GM10266 (cell line): Measurements from ENCODE around the gene CEP112.

Source experiments
- DNase-seq: peaks from one replicate; pipeline ENCODE4 v3.0.0; 2012; ENCODE audit errors: extremely low spot score
- TF ChIP-seq, protein P1 (sequence below): IDR thresholded peaks from 2 replicates; pipeline ENCODE4 v1.5.1; 2012; ENCODE audit warnings: mild to moderate bottlenecking, low read depth; ENCODE audit not compliant: control insufficient read depth, insufficient read depth; ENCODE audit errors: missing control alignments

The CEP112 gene

GRCh38 chr17:66230922-66231591 lies 39.1 kb upstream of the CEP112 start:
- TF ChIP-seq, protein P1, sequence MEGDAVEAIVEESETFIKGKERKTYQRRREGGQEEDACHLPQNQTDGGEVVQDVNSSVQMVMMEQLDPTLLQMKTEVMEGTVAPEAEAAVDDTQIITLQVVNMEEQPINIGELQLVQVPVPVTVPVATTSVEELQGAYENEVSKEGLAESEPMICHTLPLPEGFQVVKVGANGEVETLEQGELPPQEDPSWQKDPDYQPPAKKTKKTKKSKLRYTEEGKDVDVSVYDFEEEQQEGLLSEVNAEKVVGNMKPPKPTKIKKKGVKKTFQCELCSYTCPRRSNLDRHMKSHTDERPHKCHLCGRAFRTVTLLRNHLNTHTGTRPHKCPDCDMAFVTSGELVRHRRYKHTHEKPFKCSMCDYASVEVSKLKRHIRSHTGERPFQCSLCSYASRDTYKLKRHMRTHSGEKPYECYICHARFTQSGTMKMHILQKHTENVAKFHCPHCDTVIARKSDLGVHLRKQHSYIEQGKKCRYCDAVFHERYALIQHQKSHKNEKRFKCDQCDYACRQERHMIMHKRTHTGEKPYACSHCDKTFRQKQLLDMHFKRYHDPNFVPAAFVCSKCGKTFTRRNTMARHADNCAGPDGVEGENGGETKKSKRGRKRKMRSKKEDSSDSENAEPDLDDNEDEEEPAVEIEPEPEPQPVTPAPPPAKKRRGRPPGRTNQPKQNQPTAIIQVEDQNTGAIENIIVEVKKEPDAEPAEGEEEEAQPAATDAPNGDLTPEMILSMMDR, result no peak
- DNase-seq, result no peak

DNA sequence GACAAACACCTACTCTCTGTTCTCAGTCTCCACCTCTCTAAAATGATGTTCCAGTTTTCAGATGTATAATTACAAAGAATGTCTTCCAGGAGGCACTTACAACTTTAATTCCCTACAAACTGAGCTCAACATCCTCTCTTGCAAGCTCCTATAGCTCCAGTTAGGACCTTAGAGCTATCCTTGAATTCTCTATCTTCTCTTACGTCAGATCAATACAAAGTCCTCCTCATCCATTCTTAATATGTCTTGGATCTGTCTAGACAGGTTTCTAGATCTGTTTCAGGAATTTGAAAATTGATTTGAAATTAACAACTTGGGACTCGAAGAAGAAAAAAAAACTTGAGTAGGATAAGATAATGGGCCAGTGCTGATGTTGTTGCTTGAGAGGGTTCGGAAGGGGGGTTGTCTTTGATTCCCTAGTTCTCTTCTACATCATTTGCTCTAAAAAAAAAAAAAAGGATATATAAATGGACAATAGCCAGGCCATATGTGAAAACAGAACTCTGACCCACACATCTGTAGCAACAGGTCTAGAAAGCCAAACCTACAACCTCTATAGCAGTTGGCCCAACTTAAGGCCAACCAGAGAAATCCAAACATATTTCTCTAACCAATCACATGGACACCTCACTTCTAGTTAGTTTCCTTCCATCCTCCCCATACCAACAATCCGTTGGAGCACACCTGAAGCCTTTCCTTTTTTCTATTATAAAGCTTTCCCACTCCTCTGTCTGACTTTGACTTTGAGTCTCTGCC lies 38.0 kb upstream of the CEP112 start:
- TF ChIP-seq, protein P1, result no peak
- no peak for DNase-seq

GRCh38 chr17:66228887-66229782 lies 37.2 kb upstream of the CEP112 start, which contains the start of gene APOH:
Gene APOH (minus strand): TSS chr17:66229415. CDS start chr17:66229379, 36 bp downstream.
- TF ChIP-seq, protein P1, result no peak

DNA sequence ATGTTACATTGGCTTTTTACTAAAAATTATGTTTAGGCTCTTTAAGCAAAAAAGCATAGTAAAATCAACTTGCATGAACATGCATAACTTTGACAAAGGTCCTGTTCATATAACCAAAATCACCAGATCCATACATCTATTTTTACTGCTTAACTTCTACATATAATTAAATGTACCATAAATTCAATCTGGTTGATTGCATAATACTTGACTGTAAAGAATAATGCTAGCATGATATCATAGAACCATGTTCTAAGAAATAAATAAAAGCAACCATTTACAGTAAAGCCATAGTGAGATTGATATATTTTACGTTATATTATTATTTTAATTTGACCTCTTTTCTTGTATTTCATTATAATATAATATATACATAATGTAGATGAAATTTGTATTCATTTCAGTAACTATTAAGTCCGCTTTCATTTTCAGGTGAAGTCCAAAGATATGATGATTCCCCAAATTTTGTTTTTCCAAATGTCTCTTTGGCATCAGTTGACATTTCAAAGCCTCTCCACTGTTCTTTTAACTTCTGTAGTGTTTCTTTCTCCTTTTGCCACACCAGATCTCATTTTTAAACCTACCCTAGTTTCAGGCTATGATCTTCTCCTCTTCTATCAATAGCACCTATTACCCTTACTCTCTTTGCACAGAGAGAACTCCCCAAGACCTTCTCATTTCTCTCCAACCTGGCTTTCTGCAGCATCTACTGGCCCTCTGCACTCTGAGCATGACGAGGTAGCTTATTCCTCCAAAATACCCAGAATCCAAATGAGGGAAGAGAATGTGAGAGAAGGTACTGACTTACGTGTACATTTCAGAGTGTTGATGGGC lies 35.5 kb upstream of the CEP112 start:
- TF ChIP-seq, protein P1, result no peak
- DNase-seq, result no peak

More at GRCh38 chr17:66228887-66229782, 37.2 kb upstream of the CEP112 start, which contains the start of gene APOH:
- no peak for DNase-seq

DNA sequence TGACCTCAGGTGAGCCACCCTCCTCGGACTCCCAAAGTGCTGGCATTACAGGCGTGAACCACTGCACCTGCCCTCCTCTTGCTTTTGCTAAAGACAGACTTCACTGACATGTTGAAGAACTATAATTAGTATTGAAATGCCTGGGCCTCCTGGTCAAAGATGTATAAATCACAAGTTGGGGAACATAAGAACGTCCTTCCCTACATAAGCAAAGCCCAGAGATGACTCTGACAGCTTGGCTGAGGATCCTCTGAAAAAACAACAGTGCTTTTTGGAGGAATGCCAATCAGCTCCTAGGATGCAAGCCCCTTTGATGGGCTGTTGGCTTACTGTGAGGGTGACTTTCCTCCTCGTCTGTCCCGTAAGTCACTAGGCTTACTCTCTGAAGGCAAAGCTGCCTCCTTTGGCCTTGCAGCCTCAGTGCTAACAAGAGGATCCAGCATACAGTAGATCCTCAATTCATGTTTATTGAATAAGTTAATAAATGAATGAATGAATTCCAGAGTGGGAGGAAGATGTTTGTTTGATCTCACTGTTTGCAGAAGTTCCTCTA lies 30.9 kb upstream of the CEP112 start:
- DNase-seq, result no peak

More for the DNA sequence above, 30.9 kb upstream of the CEP112 start:
- TF ChIP-seq, protein P1, result no peak
